Measurements from ENCODE around the gene TBX21.
"Not testable (repeated sequence)": the region's sequence is repeated elsewhere in the genome, so short reads cannot be mapped to it uniquely, and the experiment has no call there.

Gene TBX21

GRCh38 chr17:47745037-47745380 is 12.0 kb downstream of the TBX21 start:
- TF ChIP-seq, protein P1, sequence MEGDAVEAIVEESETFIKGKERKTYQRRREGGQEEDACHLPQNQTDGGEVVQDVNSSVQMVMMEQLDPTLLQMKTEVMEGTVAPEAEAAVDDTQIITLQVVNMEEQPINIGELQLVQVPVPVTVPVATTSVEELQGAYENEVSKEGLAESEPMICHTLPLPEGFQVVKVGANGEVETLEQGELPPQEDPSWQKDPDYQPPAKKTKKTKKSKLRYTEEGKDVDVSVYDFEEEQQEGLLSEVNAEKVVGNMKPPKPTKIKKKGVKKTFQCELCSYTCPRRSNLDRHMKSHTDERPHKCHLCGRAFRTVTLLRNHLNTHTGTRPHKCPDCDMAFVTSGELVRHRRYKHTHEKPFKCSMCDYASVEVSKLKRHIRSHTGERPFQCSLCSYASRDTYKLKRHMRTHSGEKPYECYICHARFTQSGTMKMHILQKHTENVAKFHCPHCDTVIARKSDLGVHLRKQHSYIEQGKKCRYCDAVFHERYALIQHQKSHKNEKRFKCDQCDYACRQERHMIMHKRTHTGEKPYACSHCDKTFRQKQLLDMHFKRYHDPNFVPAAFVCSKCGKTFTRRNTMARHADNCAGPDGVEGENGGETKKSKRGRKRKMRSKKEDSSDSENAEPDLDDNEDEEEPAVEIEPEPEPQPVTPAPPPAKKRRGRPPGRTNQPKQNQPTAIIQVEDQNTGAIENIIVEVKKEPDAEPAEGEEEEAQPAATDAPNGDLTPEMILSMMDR (IDR thresholded peaks at IDR 0.05; ENCODE audit: extremely low read depth, insufficient read depth, missing control alignments) = no peak
- in situ Hi-C loops (cut with MboI; ENCODE audit: low pct_unique_long_range_greater_than_20kb, low sequenced_read_pairs, unreplicated experiment) = no loop called here
- DNase-seq (ENCODE audit: low spot score) = no peak

DNA sequence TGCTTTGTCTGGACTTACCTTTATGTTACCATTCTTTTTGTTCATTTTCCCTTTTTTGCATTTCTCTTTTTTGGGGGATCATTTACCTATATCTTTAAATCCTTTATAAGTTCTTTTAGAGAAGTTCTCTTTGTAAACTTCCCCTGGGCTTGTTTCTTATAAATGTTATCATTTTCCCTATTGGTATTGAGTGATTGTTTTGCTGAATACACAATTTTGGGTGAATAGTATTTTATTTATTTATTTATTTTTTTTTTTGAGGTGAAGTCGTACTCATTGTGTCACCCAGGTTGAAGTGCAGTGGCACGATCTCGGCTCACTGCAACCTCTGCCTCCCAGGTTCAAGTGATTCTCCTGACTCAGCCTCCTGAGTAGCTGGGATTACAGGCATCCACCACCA is 18.4 kb downstream of the TBX21 start:
- TF ChIP-seq, protein P1 (IDR thresholded peaks at IDR 0.05; ENCODE audit: extremely low read depth, insufficient read depth, missing control alignments) = no peak
- in situ Hi-C loops (cut with MboI; ENCODE audit: low pct_unique_long_range_greater_than_20kb, low sequenced_read_pairs, unreplicated experiment) = no loop called here
- no peak for DNase-seq (ENCODE audit: low spot score)

- in situ Hi-C loops (cut with MboI; ENCODE audit: low pct_unique_long_range_greater_than_20kb, low sequenced_read_pairs, unreplicated experiment) = no loop called here
- no peak for DNase-seq (ENCODE audit: low spot score)
- TF ChIP-seq, protein P1 (IDR thresholded peaks at IDR 0.05; ENCODE audit: extremely low read depth, insufficient read depth, missing control alignments) = no peak
These were observed 24.4 kb downstream of the TBX21 start for GRCh38 chr17:47757386-47757785.

DNA sequence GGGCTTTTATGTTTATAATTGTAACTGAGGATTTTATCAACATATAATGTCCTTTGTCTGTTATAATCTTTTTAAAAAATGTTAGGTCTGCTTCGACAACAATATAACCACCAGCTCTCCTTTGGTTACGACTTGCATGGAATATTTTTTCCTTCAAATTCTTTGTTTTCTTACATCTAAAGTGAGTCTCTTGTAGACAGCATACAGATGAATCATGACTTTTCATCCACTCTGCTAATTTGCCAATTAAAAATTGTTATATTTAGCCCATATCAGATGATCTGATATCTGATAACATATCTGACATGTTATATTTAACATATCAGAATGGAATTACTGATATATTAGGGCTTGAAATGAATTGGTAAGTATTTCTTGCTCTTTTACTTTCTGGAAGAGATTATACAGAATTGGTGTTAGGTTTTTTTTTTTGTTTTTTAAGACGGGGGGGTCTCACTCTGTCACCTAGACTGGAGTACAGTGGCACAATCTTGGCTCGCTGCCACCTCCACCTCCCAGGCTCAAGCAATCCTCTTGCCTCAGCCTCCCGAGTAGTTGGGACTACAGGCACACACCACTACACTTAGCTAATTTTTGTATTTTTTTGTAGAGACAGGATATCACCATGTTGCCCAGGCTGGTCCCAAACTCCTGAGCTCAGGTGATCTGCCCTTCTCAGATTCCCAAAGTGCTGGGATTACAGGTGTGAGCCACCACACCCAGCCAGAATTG is 27.5 kb downstream of the TBX21 start:
- in situ Hi-C loops (cut with MboI; ENCODE audit: low pct_unique_long_range_greater_than_20kb, low sequenced_read_pairs, unreplicated experiment) = no loop called here
- TF ChIP-seq, protein P1 (IDR thresholded peaks at IDR 0.05; ENCODE audit: extremely low read depth, insufficient read depth, missing control alignments) = no peak

DNA sequence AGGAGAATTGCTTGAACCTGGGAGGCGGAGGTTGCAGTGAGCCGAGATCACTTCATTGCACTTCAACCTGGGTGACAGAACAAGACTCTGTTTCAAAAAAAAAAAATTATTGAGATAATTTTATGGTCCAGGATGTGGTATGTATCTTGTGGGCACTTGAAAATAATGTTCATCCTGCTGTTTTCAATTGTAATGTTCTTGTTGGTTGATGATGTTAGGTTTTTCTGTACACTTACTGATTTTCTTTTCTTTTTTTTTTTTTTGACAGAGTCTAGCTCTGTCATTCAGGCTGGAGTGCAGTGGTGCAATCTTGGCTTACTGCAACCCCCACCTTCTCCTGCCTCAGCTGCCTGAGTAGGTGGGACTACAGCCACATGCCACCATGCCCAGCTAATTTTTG is 29.7 kb downstream of the TBX21 start:
- in situ Hi-C loops (cut with MboI; ENCODE audit: low pct_unique_long_range_greater_than_20kb, low sequenced_read_pairs, unreplicated experiment) = no loop called here
- TF ChIP-seq, protein P1 (IDR thresholded peaks at IDR 0.05; ENCODE audit: extremely low read depth, insufficient read depth, missing control alignments) = no peak
- DNase-seq (ENCODE audit: low spot score) = no peak

More for the DNA sequence above, 27.5 kb downstream of the TBX21 start:
- no peak for DNase-seq (ENCODE audit: low spot score)

- TF ChIP-seq, protein P1 (IDR thresholded peaks at IDR 0.05; ENCODE audit: extremely low read depth, insufficient read depth, missing control alignments) = no peak
- DNase-seq (ENCODE audit: low spot score) = no peak
- in situ Hi-C loops (cut with MboI; ENCODE audit: low pct_unique_long_range_greater_than_20kb, low sequenced_read_pairs, unreplicated experiment) = no loop called here
These were observed 31.0 kb downstream of the TBX21 start for GRCh38 chr17:47763913-47764582.

DNA sequence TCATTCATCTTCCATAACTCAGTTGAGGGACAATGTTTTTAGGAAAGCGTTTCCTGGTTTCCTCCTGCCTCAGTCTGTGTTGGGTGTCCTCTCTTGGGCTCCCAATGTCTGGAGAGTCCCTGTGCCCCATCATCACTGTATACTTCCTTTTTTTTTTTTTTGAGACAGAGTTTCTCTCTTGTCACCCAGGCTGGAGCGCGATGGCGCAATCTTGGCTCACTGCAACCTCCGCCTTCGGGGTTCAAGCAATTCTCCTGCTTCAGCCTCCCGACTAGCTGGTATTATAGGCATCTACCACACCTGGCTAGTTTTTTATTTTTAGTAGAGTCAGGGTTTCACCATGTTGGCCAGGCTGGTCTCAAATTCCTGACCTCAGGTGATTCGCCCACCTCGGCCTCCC is 40.6 kb downstream of the TBX21 start:
- in situ Hi-C loops (cut with MboI; ENCODE audit: low pct_unique_long_range_greater_than_20kb, low sequenced_read_pairs, unreplicated experiment); DNase-seq (ENCODE audit: low spot score): not testable (repeated sequence)
